ENCODE results near the gene SPEF2. TPM values are rescaled to one million over a fixed set of nuclear protein-coding genes. Genes with fewer than 3 reads are reported as not detected.

The SPEF2 gene
- total RNA-seq, 1 donor from 2014 or later: 0.96 TPM

GRCh38 chr5:35694481-35694880, 76.8 kb downstream of the SPEF2 start:
- Mint-ChIP-seq H3K36me3 (ENCODE audit: unreplicated experiment) (no peaks in the 10 kb centered on the region), H3K4me3 (ENCODE audit: unreplicated experiment) (no peak overlapping the region), H3K27me3 (ENCODE audit: unreplicated experiment) (peaks cover 4% of the 10 kb centered on the region), H3K4me1 (ENCODE audit: low read depth, unreplicated experiment) (no peaks in the 10 kb centered on the region), H3K27ac (ENCODE audit: unreplicated experiment) (no peak overlapping the region), H3K9me3 (ENCODE audit: unreplicated experiment) (no peaks in the 10 kb centered on the region)
- no peak for DNase-seq
- TF ChIP-seq, protein P1, sequence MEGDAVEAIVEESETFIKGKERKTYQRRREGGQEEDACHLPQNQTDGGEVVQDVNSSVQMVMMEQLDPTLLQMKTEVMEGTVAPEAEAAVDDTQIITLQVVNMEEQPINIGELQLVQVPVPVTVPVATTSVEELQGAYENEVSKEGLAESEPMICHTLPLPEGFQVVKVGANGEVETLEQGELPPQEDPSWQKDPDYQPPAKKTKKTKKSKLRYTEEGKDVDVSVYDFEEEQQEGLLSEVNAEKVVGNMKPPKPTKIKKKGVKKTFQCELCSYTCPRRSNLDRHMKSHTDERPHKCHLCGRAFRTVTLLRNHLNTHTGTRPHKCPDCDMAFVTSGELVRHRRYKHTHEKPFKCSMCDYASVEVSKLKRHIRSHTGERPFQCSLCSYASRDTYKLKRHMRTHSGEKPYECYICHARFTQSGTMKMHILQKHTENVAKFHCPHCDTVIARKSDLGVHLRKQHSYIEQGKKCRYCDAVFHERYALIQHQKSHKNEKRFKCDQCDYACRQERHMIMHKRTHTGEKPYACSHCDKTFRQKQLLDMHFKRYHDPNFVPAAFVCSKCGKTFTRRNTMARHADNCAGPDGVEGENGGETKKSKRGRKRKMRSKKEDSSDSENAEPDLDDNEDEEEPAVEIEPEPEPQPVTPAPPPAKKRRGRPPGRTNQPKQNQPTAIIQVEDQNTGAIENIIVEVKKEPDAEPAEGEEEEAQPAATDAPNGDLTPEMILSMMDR (IDR thresholded peaks at IDR 0.05; ENCODE audit: partially characterized antibody, unreplicated experiment): no peak

DNA sequence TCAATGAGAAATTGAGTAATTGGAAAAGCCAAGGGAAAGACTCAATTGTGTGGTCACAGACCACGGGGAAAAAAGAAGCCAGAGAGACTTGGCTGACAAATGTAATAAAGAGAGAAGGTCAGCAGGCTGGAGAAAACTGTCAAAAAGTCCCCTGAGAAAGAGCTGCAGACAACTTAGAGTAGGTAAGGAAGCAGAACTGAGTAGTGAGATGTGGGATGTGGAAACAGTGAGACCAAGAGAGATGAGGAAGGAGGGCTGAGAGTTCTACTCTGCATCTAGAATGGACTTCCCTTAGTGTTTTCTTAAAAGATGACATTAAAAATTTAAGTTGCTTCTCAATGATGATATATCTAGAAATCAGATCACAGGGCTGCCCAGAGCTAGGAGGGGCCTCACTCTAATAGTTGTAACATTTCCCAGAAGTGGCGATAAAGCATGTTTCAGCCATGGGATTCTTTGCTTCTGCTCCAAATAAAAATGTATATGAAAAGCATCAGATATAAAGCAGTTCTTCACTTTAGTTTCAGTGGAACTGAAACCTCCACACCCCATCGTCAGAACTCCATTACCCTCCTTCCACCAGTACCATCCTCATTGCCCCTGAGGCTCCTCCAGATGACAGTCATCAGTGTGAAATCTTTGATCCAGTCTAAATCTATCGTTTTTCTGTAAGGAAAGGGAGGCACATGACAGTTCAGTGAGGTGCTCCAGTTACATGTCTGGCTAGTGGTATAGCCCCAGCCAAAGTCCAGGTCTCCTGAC, 80.6 kb downstream of the SPEF2 start:
- TF ChIP-seq, protein P1 (IDR thresholded peaks at IDR 0.05; ENCODE audit: partially characterized antibody, unreplicated experiment): no peak
- Mint-ChIP-seq H3K9me3 (ENCODE audit: unreplicated experiment) (no peaks in the 10 kb centered on the region), H3K27me3 (ENCODE audit: unreplicated experiment) (peaks cover 2% of the 10 kb centered on the region), H3K36me3 (ENCODE audit: unreplicated experiment) (no peaks in the 10 kb centered on the region), H3K4me3 (ENCODE audit: unreplicated experiment) (no peak overlapping the region), H3K4me1 (ENCODE audit: low read depth, unreplicated experiment) (no peaks in the 10 kb centered on the region), H3K27ac (ENCODE audit: unreplicated experiment) (no peak overlapping the region)
- DNase-seq: no peak

GRCh38 chr5:35707659-35708058, 90.0 kb downstream of the SPEF2 start:
- TF ChIP-seq, protein P1 (IDR thresholded peaks at IDR 0.05; ENCODE audit: partially characterized antibody, unreplicated experiment): no peak
- Mint-ChIP-seq H3K4me3 (ENCODE audit: unreplicated experiment) (no peak overlapping the region), H3K27ac (ENCODE audit: unreplicated experiment) (no peak overlapping the region), H3K27me3 (ENCODE audit: unreplicated experiment) (no peaks in the 10 kb centered on the region), H3K36me3 (ENCODE audit: unreplicated experiment) (no peaks in the 10 kb centered on the region), H3K9me3 (ENCODE audit: unreplicated experiment) (peaks cover 2% of the 10 kb centered on the region), H3K4me1 (ENCODE audit: low read depth, unreplicated experiment) (no peaks in the 10 kb centered on the region)
- DNase-seq: no peak

GRCh38 chr5:35709688-35710087, 92.0 kb downstream of the SPEF2 start:
- H3K36me3 Mint-ChIP-seq (ENCODE audit: unreplicated experiment): no peaks in the 10 kb centered on the region

GRCh38 chr5:35717718-35718117, 100.1 kb downstream of the SPEF2 start:
- Mint-ChIP-seq H3K27me3 (ENCODE audit: unreplicated experiment) (no peaks in the 10 kb centered on the region), H3K36me3 (ENCODE audit: unreplicated experiment) (no peaks in the 10 kb centered on the region), H3K4me1 (ENCODE audit: low read depth, unreplicated experiment) (no peaks in the 10 kb centered on the region), H3K4me3 (ENCODE audit: unreplicated experiment) (no peak overlapping the region), H3K27ac (ENCODE audit: unreplicated experiment) (no peak overlapping the region), H3K9me3 (ENCODE audit: unreplicated experiment) (no peaks in the 10 kb centered on the region)
- DNase-seq: no peak
- TF ChIP-seq, protein P1 (IDR thresholded peaks at IDR 0.05; ENCODE audit: partially characterized antibody, unreplicated experiment): no peak

More at GRCh38 chr5:35709688-35710087, 92.0 kb downstream of the SPEF2 start:
- TF ChIP-seq, protein P1 (IDR thresholded peaks at IDR 0.05; ENCODE audit: partially characterized antibody, unreplicated experiment): no peak
- Mint-ChIP-seq H3K27ac (ENCODE audit: unreplicated experiment) (no peak overlapping the region), H3K4me3 (ENCODE audit: unreplicated experiment) (no peak overlapping the region), H3K4me1 (ENCODE audit: low read depth, unreplicated experiment) (no peaks in the 10 kb centered on the region), H3K27me3 (ENCODE audit: unreplicated experiment) (no peaks in the 10 kb centered on the region), H3K9me3 (ENCODE audit: unreplicated experiment) (peaks cover 2% of the 10 kb centered on the region)
- no peak for DNase-seq

Data from glutamatergic neuron (in vitro differentiated cells).